Activated CD4-positive, alpha-beta T cell treated with anti-CD3 and anti-CD28 coated beads, Interleukin-2, amount 50 U/mL, for 1 hour (primary cell): Measurements from ENCODE around the gene SPPL3.

Experiments used
- DNase-seq: peaks from one replicate; pipeline ENCODE4 v3.0.0-alpha.2; 2020

The SPPL3 gene

DNA sequence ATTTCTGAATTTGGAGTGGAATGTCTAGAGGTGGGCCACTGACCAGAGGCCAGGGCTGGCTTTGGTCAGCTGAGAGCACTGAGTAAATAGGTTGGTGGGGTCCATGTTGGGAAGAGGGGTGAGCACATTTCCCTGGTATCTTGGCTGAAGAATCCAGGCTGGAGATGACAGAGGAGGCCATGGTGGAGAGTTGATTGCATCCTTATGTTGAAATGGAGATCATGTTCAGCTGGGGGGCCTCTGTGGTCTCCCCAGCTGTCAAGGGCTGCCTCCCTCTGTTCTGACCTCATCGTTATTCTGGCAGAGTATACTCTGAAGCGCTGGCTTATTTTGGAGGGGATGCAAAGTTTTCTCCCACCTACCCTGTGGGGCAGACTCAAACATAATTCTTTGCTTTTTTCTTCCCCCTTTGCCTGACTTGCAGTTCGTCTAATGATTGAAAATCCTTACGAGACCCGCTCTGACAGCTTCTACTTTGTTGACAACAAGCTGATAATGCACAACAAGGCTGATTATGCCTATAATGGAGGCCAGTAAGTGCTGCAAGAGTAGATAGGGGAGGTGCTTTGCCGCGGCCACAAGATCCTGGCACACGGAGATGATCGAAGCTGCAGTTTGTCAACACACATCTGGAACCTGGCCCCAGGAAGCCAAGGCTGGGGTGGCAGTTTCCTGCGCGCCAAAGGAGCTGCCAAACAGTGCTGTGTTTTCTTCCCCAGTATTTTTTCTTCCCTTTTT lies 184.5 kb downstream of the SPPL3 start:
- DNase-seq, result no peak

DNA sequence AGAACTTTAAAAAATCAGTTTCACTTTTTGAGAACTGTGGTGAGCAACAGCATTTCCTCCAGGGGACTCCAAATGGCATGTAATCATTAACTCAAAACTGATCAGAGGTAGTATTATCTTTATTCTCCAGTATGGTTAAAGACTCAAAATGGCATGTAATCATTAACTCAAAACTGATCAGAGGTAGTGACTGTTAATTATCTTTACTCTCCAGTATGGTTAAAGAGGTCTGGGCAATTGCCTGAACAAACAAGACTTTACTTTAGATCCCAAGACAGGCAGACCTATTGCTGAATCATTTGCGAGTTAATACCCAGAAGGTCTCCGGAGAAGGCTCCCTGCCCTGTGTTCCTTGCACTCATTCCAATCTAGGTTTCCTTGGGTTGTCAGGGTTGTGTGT lies 185.1 kb downstream of the SPPL3 start:
- DNase-seq, result no peak

DNA sequence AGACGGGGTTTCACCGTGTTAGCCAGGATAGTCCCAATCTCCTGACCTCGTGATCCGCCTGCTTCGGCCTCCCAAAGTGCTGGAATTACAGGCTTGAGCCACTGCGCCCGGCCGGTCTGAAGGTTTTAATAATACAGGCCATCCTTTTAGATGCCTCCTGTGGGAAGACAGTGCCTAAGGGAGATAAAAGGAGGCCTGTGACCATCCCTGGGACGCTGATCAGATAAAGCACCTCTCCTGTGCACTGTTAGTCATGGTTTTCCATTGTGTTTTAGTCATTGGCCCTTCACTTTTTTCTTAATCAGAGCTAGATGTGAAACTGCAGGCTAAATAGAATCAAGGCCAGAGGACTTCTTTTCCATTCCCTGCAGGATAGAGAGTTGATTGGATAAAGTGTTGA lies 186.1 kb downstream of the SPPL3 start:
- no peak for DNase-seq

DNA sequence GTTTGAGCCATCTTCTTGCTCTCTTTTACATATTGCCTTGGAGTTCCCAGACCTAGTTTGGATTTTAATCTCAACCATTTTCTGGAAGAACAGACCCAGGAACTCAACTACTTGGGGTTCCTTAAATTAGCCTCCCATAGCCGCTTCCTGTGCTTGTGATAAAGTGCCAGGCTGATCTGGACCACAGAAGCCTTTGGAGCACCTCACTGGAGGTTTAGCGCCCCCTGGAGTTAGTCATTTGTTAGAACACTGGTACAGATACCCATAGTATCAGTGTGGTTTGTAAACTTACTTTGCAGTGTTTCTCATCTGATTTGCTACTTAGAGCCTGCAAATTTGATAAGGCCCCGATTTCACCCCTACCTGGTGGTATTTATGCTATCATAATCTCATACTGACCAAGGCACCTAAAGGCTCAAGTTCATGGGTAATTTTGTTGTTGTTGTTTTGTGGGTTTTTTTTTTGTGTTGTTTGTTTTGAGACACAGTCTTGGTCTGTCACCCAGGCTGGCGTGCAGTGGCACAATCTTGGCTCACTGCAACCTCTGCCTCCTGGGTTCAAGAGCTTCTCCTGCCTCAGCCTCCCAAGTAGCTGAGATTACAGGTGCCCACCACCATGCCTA lies 190.2 kb downstream of the SPPL3 start:
- peak; percentile 60 for DNase-seq

DNA sequence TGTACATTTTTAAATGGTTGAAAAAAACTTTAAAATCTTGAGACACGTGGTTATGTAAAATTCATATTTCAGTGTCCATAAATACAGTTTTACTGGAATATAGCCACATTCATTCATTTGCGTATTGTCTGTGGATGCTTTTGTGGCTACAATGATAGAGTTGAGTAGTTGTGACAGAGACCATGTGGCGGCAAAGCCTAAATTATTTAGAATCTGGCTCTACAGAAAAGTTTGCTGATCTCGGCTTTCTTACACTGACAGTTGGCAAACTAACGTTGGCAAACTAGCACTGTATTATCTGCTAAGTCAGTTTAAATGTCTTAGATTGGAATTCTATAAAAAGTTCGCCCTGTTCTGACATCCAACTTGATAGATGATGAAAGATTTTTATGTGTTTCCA lies 191.5 kb downstream of the SPPL3 start:
- no peak for DNase-seq
